A549 (cell line): ENCODE results near the gene PID1. TPM values are rescaled to one million over a fixed set of nuclear protein-coding genes. Genes with fewer than 3 reads are reported as not detected.

Source experiments
- ATAC-seq, 2 experiments: fragments of 200-7000 bp in 1 of 2; fragments of >200 bp in 1 of 2; cut with Nextera tagmentation in 1 of 2; cut with Tn5 transposase in 1 of 2; 3 replicates each; pipeline versions ENCODE4 v1.8.0 to v1.9.1; 2018 to 2020; ENCODE audit warnings: mild to moderate bottlenecking in 1 of 2, moderate library complexity in 1 of 2
- CTCF ChIA-PET: fragments of 300-600 bp; sonication (Branson Sonifier 250); formaldehyde crosslinking; extraction: SDS; loops from one replicate; lab custom pipeline; 2021; ENCODE audit warnings: antibody characterized with exemption, inconsistent platforms; lab: Yijun Ruan, JAX
- POLR2A ChIA-PET: fragments of 350-600 bp; formaldehyde crosslinking; extraction: SDS; loops from one replicate; lab custom pipeline; 2021; ENCODE audit warnings: antibody characterized with exemption, inconsistent platforms; lab: Yijun Ruan, JAX
- DNase-seq, 2 experiments: peaks; one replicate each; pipeline versions ENCODE4 v3.0.0 to v3.0.0-alpha.2; 2011 to 2016; ENCODE audit warnings: low read depth in 1 of 2, low spot score in 1 of 2
- FAIRE-seq: peaks from 2 replicates; lab custom pipeline; 2011; peaks lifted over from hg19 to GRCh38; lab: Jason Lieb, UNC
- H3K27ac ChIP-seq, 2 experiments: fragments of >200 bp; sonication (Bioruptor Twin); formaldehyde crosslinking; 3 replicates each; pipeline ENCODE4 v1.5.1; 2016 to 2017
- H3K4me1 ChIP-seq: fragments of >200 bp; sonication (Bioruptor Twin); formaldehyde crosslinking; 3 replicates; pipeline ENCODE4 v1.6.1; 2016
- H3K4me2 ChIP-seq: fragments of >200 bp; sonication (Bioruptor Twin); formaldehyde crosslinking; 3 replicates; pipeline ENCODE4 v1.6.1; 2016
- H3K4me3 ChIP-seq: fragments of >200 bp; sonication (Bioruptor Twin); formaldehyde crosslinking; 3 replicates; pipeline ENCODE4 v1.5.1; 2016
- H3K9me3 ChIP-seq: fragments of >200 bp; sonication (Bioruptor Twin); formaldehyde crosslinking; 3 replicates; pipeline ENCODE4 v1.6.1; 2016
- BCL3 ChIP-seq: fragments of >200 bp; sonication (Bioruptor Twin); formaldehyde crosslinking; IDR thresholded peaks from 3 replicates; pipeline ENCODE4 v1.6.1; 2016
- BHLHE40 ChIP-seq: IDR thresholded peaks from 2 replicates; pipeline ENCODE4 v1.6.1; 2012; ENCODE audit warnings: low read depth, low read length, inconsistent platforms
- CBX2 ChIP-seq: fragments of 200-600 bp; sonication (generic); IDR thresholded peaks from 2 replicates; pipeline ENCODE4 v1.6.1; 2016; ENCODE audit warnings: low read depth, mild to moderate bottlenecking, borderline replicate concordance
- CHD2 ChIP-seq: fragments of 150-350 bp; IDR thresholded peaks from 2 replicates; pipeline ENCODE4 v1.6.1; 2014; ENCODE audit warnings: low read length; ENCODE audit not compliant: partially characterized antibody
- CTCF ChIP-seq: fragments of >200 bp; sonication (Bioruptor Twin); formaldehyde crosslinking; IDR thresholded peaks from 3 replicates; pipeline ENCODE4 v1.5.1; 2016
- EHF ChIP-seq: fragments of 250-450 bp; sonication (Bioruptor Pico); IDR thresholded peaks from 2 replicates; pipeline ENCODE4 v1.5.0; 2020; ENCODE audit warnings: mild to moderate bottlenecking
- EHMT2 ChIP-seq: fragments of 200-600 bp; sonication (generic); IDR thresholded peaks from 2 replicates; pipeline ENCODE4 v1.6.1; 2016; ENCODE audit warnings: antibody characterized with exemption, low read depth, mild to moderate bottlenecking, moderate library complexity
- ELK1 ChIP-seq: fragments of 150-350 bp; IDR thresholded peaks from 2 replicates; pipeline ENCODE4 v1.6.1; 2014; ENCODE audit warnings: low read depth, mild to moderate bottlenecking, low read length
- FOSB ChIP-seq: fragments of 250-450 bp; sonication (Bioruptor Pico); IDR thresholded peaks from 2 replicates; pipeline ENCODE4 v1.5.0; 2020; ENCODE audit warnings: mild to moderate bottlenecking, moderate library complexity
- GATA3 ChIP-seq: IDR thresholded peaks from 2 replicates; pipeline ENCODE4 v1.6.1; 2012; ENCODE audit warnings: borderline replicate concordance
- HEYL ChIP-seq: fragments of 250-450 bp; sonication (Bioruptor Pico); IDR thresholded peaks from 2 replicates; pipeline ENCODE4 v1.8.0; 2021; ENCODE audit warnings: mild to moderate bottlenecking, moderate library complexity
- HOXA7 ChIP-seq: fragments of 250-450 bp; sonication (Bioruptor Pico); IDR thresholded peaks from 2 replicates; pipeline ENCODE4 v1.5.0; 2020; ENCODE audit warnings: mild to moderate bottlenecking, moderate library complexity
- JUN ChIP-seq, 2 experiments: fragments of >200 bp; sonication (Bioruptor Twin); formaldehyde crosslinking; IDR thresholded peaks; 2 replicates in 1 of 2; 3 replicates in 1 of 2; pipeline ENCODE4 v1.6.1; 2016 to 2017
- KDM1A ChIP-seq: fragments of 200-600 bp; sonication (generic); IDR thresholded peaks from 2 replicates; pipeline ENCODE4 v1.6.1; 2016; ENCODE audit warnings: low read depth, mild to moderate bottlenecking
- KDM5A ChIP-seq: fragments of 200-600 bp; sonication (generic); IDR thresholded peaks from 2 replicates; pipeline ENCODE4 v1.6.1; 2016; ENCODE audit warnings: antibody characterized with exemption, mild to moderate bottlenecking
- MAFK ChIP-seq: fragments of 450-650 bp; IDR thresholded peaks from 2 replicates; pipeline ENCODE4 v1.6.1; 2014; ENCODE audit not compliant: partially characterized antibody
- MAZ ChIP-seq: fragments of 150-350 bp; IDR thresholded peaks from 2 replicates; pipeline ENCODE4 v1.6.1; 2014; ENCODE audit warnings: antibody characterized with exemption, low read depth, low read length, borderline replicate concordance
- MYC ChIP-seq: IDR thresholded peaks from 2 replicates; pipeline ENCODE4 v1.6.1; 2012; ENCODE audit warnings: mild to moderate bottlenecking, inconsistent platforms, low read length, improper control_type of control experiment, borderline replicate concordance
- NFE2L2 ChIP-seq: fragments of 150-350 bp; conservative IDR thresholded peaks from 2 replicates; pipeline ENCODE4 v1.6.1; 2014; ENCODE audit warnings: low read length
- NPAS2 ChIP-seq: fragments of 250-450 bp; sonication (Bioruptor Pico); IDR thresholded peaks from 2 replicates; pipeline ENCODE4 v1.8.0; 2022; ENCODE audit warnings: mild to moderate bottlenecking, moderate library complexity, borderline replicate concordance
- PBX3 ChIP-seq: IDR thresholded peaks from 2 replicates; pipeline ENCODE4 v1.6.1; 2012
- POLR2AphosphoS2 ChIP-seq: conservative IDR thresholded peaks from 2 replicates; pipeline ENCODE4 v1.6.1; 2012; ENCODE audit warnings: low read length, improper control_type of control experiment, inconsistent platforms
- TFCP2L1 ChIP-seq: fragments of 250-450 bp; sonication (Bioruptor Pico); IDR thresholded peaks from 2 replicates; pipeline ENCODE4 v1.5.0; 2021; ENCODE audit warnings: mild to moderate bottlenecking
- TP53 ChIP-seq: fragments of 250-450 bp; sonication (Bioruptor Pico); IDR thresholded peaks from 2 replicates; pipeline ENCODE4 v1.5.0; 2021; ENCODE audit warnings: mild to moderate bottlenecking, moderate library complexity
- ZC3H11A ChIP-seq: fragments of 450-650 bp; IDR thresholded peaks from 2 replicates; pipeline ENCODE4 v1.6.1; 2014; ENCODE audit warnings: antibody characterized with exemption, mild to moderate bottlenecking
- ZFP36 ChIP-seq: fragments of 450-650 bp; IDR thresholded peaks from 2 replicates; pipeline ENCODE4 v1.6.1; 2014; ENCODE audit warnings: borderline replicate concordance; ENCODE audit not compliant: partially characterized antibody
- ZSCAN20 ChIP-seq: fragments of 250-450 bp; sonication (Bioruptor Pico); IDR thresholded peaks from 2 replicates; pipeline ENCODE4 v1.8.0; 2022; ENCODE audit warnings: mild to moderate bottlenecking, moderate library complexity
- WGBS: methylation state at CpG from one replicate; pipeline ENCODE4 v1.1.6; 2017; ENCODE audit errors: missing lambda C conversion rate; 5-methylcytosine and 5-hydroxymethylcytosine counted together
- polyA plus RNA-seq, 4 experiments: library from polyadenylated mRNA; depleted of rRNA in 3 of 4; stranded (reverse); fragments of >200 nt; fragmentation: RNase III in 1 of 4; extraction: RNeasy Plus Mini Kit Qiagen cat#74134 plus additional on column Dnase treatment in 1 of 4; gene quantifications; 2 replicates in 3 of 4; 3 replicates in 1 of 4; pipeline ENCODE4 v1.2.3, GENCODE V29; 2011 to 2017

Gene PID1
- polyA plus RNA-seq, 2 of the 4 experiments (the other 2 are of a cell fraction) = 0.75 to 2.7 TPM

GRCh38 chr2:229088966-229089700 is 182.0 kb downstream of the PID1 start (continued):
- TF ChIP-seq MYC (no peak), ZC3H11A (no peak), TFCP2L1 (CRISPR knock-in tag) (no peak), EHMT2 (no peak)

- Histone ChIP-seq H3K4me1 (no peaks in the 10 kb centered on the region), H3K9me3 (no peaks in the 10 kb centered on the region), H3K4me2 (no peak overlapping the region), H3K27ac (no peak overlapping the region), H3K4me3 (no peak overlapping the region)
- 50% methylated on average over 2 of the region's 2 CpGs for WGBS
- no peak for DNase-seq
- ChIA-PET CTCF (interaction anchor here (1.0 kb wide), 1 partner anchor 8 kb away, joined by 3 read pairs; no protein-coding TSS in a partner anchor), POLR2A (no interaction called here)
- TF ChIP-seq HEYL (CRISPR knock-in tag) = no peak
- TF ChIP-seq CBX2 = no peak
- no peak for TF ChIP-seq ZSCAN20 (CRISPR knock-in tag)
- no peak for TF ChIP-seq GATA3
- TF ChIP-seq BCL3 = no peak
- no peak for TF ChIP-seq KDM5A
- no peak for TF ChIP-seq EHF (CRISPR knock-in tag)
- no peak for TF ChIP-seq HOXA7 (CRISPR knock-in tag)
- no peak for TF ChIP-seq POLR2AphosphoS2
- no peak for TF ChIP-seq NPAS2 (CRISPR knock-in tag)
- no peak for TF ChIP-seq TP53 (CRISPR knock-in tag)
- no peak for TF ChIP-seq MAZ
- no peak for TF ChIP-seq FOSB (CRISPR knock-in tag)
- TF ChIP-seq BHLHE40 = no peak
- TF ChIP-seq CHD2 = no peak
- TF ChIP-seq MAFK = no peak
- no peak for TF ChIP-seq JUN (IDR thresholded peaks at IDR 0.05)
- no peak for TF ChIP-seq ZFP36
- TF ChIP-seq KDM1A = no peak
- no peak for TF ChIP-seq ELK1
- FAIRE-seq = no peak
- ATAC-seq = no peak
Observed at GRCh38 chr2:229088517-229088913, 182.6 kb downstream of the PID1 start.

- H3K9me3 ChIP-seq = no peaks in the 10 kb centered on the region
- ATAC-seq = no peak
- no peak overlapping the region for H3K27ac ChIP-seq
- TF ChIP-seq PBX3 (no peak), CTCF (no peak), NFE2L2 (no peak)
- H3K4me1 ChIP-seq = no peaks in the 10 kb centered on the region
- H3K4me3 ChIP-seq = no peak overlapping the region
- H3K4me2 ChIP-seq = no peak overlapping the region
- ChIA-PET CTCF (interaction anchor here (1.0 kb wide), 1 partner anchor 9 kb away, joined by 3 read pairs; no protein-coding TSS in a partner anchor), POLR2A (no interaction called here)
- DNase-seq = no peak
- 5% methylated on average over 6 of the region's 6 CpGs for WGBS
- FAIRE-seq = no peak
Observed at GRCh38 chr2:229087843-229088516, 183.1 kb downstream of the PID1 start.
